SK-N-SH (cell line): ENCODE measurements around the gene LEO1. TPM values are rescaled to one million over a fixed set of nuclear protein-coding genes. Genes with fewer than 3 reads are reported as not detected.

Source experiments
- CTCF ChIA-PET: fragments of 300-600, 350-600 bp; formaldehyde crosslinking; extraction: SDS; loops from one replicate; lab custom pipeline; 2021; lab: Yijun Ruan, JAX
- POLR2A ChIA-PET: fragments of 350-600 bp; sonication (Branson Sonifier 250); formaldehyde crosslinking; extraction: SDS; loops from one replicate; lab custom pipeline; 2020; ENCODE audit warnings: antibody characterized with exemption, inconsistent platforms; lab: Yijun Ruan, JAX
- DNase-seq: peaks from one replicate; pipeline ENCODE4 v3.0.0; 2012
- H2AFZ ChIP-seq: fragments of 200-600 bp; sonication (generic); 2 replicates; pipeline ENCODE4 v1.8.1; 2016; ENCODE audit warnings: antibody characterized with exemption, mild to moderate bottlenecking, low read depth
- H3F3A ChIP-seq: fragments of 200-600 bp; sonication (generic); replicated peaks from 2 replicates; pipeline ENCODE3; 2016; ENCODE audit warnings: antibody characterized with exemption, mild to moderate bottlenecking; ENCODE audit not compliant: insufficient read depth
- H3K27ac ChIP-seq, 2 experiments: fragments of 200-500 bp in 1 of 2; fragments of 200-600 bp in 1 of 2; sonication (Bioruptor generic) in 1 of 2; sonication (generic), shearing (Covaris generic) in 1 of 2; 2 replicates each; pipeline versions ENCODE4 v1.5.1 to v1.6.1; 2014 to 2016; ENCODE audit warnings: low read depth in 2 of 2, inconsistent platforms in 1 of 2, low read length in 1 of 2, mild to moderate bottlenecking in 1 of 2, mixed read lengths in 1 of 2
- H3K27me3 ChIP-seq: fragments of 200-600 bp; sonication (generic), shearing (Covaris generic); 2 replicates; pipeline ENCODE4 v1.6.1; 2016; ENCODE audit warnings: mixed run types; ENCODE audit not compliant: insufficient read depth
- H3K36me3 ChIP-seq, 2 experiments: fragments of 200-500 bp in 1 of 2; fragments of 200-600 bp in 1 of 2; sonication (Bioruptor generic) in 1 of 2; sonication (generic) in 1 of 2; replicated peaks in 1 of 2; 2 replicates each; pipeline versions ENCODE3 to v1.5.1; 2014 to 2016; ENCODE audit warnings: low read length in 1 of 2, mild to moderate bottlenecking in 1 of 2; ENCODE audit not compliant: insufficient read depth in 2 of 2, control insufficient read depth in 1 of 2
- H3K4me1 ChIP-seq, 2 experiments: fragments of 200-500 bp in 1 of 2; fragments of 200-600 bp in 1 of 2; sonication (Bioruptor generic) in 1 of 2; sonication (generic), shearing (Covaris generic) in 1 of 2; 2 replicates each; pipeline versions ENCODE4 v1.5.1 to v1.6.1; 2014 to 2016; ENCODE audit warnings: low read depth in 1 of 2, low read length in 1 of 2, mixed run types in 1 of 2; ENCODE audit not compliant: insufficient read depth in 2 of 2, control insufficient read depth in 1 of 2
- H3K4me2 ChIP-seq: fragments of 200-600 bp; sonication (generic), shearing (Covaris generic); 2 replicates; pipeline ENCODE4 v1.6.1; 2017; ENCODE audit warnings: mixed run types
- H3K4me3 ChIP-seq, 2 experiments: fragments of 200-500 bp in 1 of 2; fragments of 200-600 bp in 1 of 2; sonication (Bioruptor generic) in 1 of 2; sonication (generic), shearing (Covaris generic) in 1 of 2; 2 replicates each; pipeline versions ENCODE4 v1.5.1 to v1.8.1; 2014 to 2016; ENCODE audit warnings: low read depth in 2 of 2, inconsistent platforms in 1 of 2, low read length in 1 of 2, mild to moderate bottlenecking in 1 of 2, mixed read lengths in 1 of 2, moderate library complexity in 1 of 2
- H3K79me2 ChIP-seq: fragments of 200-600 bp; sonication (generic); 2 replicates; pipeline ENCODE4 v1.8.1; 2017; ENCODE audit warnings: mild to moderate bottlenecking; ENCODE audit not compliant: insufficient read depth
- H3K9ac ChIP-seq: fragments of 200-600 bp; sonication (generic); 2 replicates; pipeline ENCODE4 v1.6.1; 2017; ENCODE audit warnings: mixed run types
- H3K9me2 ChIP-seq: fragments of 200-600 bp; sonication (generic); 2 replicates; pipeline ENCODE4 v1.6.1; 2017; ENCODE audit warnings: mixed run types
- H3K9me3 ChIP-seq: fragments of 200-600 bp; sonication (generic); 2 replicates; pipeline ENCODE4 v1.6.1; 2017; ENCODE audit warnings: mixed run types, mild to moderate bottlenecking, moderate library complexity
- H4K20me1 ChIP-seq: fragments of 200-600 bp; sonication (generic); 2 replicates; pipeline ENCODE4 v1.6.1; 2017; ENCODE audit warnings: mild to moderate bottlenecking, mixed run types; ENCODE audit not compliant: insufficient read depth
- CHD2 ChIP-seq: fragments of 150-350 bp; IDR thresholded peaks from 2 replicates; pipeline ENCODE4 v1.6.1; 2018; ENCODE audit warnings: low read length; ENCODE audit not compliant: partially characterized antibody
- CTCF ChIP-seq: fragments of 200-600 bp; sonication (generic); IDR thresholded peaks from 2 replicates; pipeline ENCODE4 v1.6.1; 2017; ENCODE audit warnings: antibody characterized with exemption, mild to moderate bottlenecking, moderate library complexity
- ELF1 ChIP-seq: IDR thresholded peaks from 2 replicates; pipeline ENCODE4 v1.4.0; 2012
- EP300 ChIP-seq, 2 experiments: IDR thresholded peaks; 2 replicates each; pipeline versions ENCODE4 v1.4.0 to v1.6.1; 2012; ENCODE audit warnings: borderline replicate concordance in 1 of 2, low read depth in 1 of 2, low read length in 1 of 2
- FOSL2 ChIP-seq: IDR thresholded peaks from 2 replicates; pipeline ENCODE4 v1.4.0; 2012; ENCODE audit warnings: low read depth, mild to moderate bottlenecking, moderate library complexity, borderline replicate concordance
- GABPA ChIP-seq: IDR thresholded peaks from 2 replicates; pipeline ENCODE4 v1.4.0; 2012; ENCODE audit warnings: low read depth, mild to moderate bottlenecking
- GATA2 ChIP-seq: sonication (generic); formaldehyde crosslinking; IDR thresholded peaks from 2 replicates; pipeline ENCODE4 v1.5.0; 2020; ENCODE audit warnings: mild to moderate bottlenecking, missing genetic modification reagents
- MEF2A ChIP-seq: IDR thresholded peaks from 2 replicates; pipeline ENCODE4 v1.4.0; 2012; ENCODE audit warnings: low read depth, borderline replicate concordance
- NFIC ChIP-seq: IDR thresholded peaks from 2 replicates; pipeline ENCODE4 v1.4.0; 2012; ENCODE audit warnings: borderline replicate concordance
- NRF1 ChIP-seq: IDR thresholded peaks from 2 replicates; pipeline ENCODE4 v1.6.1; 2012; ENCODE audit warnings: low read depth, mild to moderate bottlenecking, low read length
- RFX5 ChIP-seq: IDR thresholded peaks from 2 replicates; pipeline ENCODE4 v1.6.1; 2012; ENCODE audit warnings: mild to moderate bottlenecking, improper control_type of control experiment, low read length
- RXRA ChIP-seq: IDR thresholded peaks from 2 replicates; pipeline ENCODE4 v1.4.0; 2012; ENCODE audit warnings: low read depth, mild to moderate bottlenecking, borderline replicate concordance
- SIN3A ChIP-seq: IDR thresholded peaks from 2 replicates; pipeline ENCODE4 v1.6.1; 2012; ENCODE audit warnings: low read depth, mild to moderate bottlenecking, low read length, moderate library complexity, borderline replicate concordance
- SMC3 ChIP-seq: IDR thresholded peaks from 2 replicates; pipeline ENCODE4 v1.6.1; 2012; ENCODE audit warnings: low read depth, low read length, improper control_type of control experiment
- TAF1 ChIP-seq: IDR thresholded peaks from 2 replicates; pipeline ENCODE4 v1.6.1; 2012; ENCODE audit warnings: low read depth, mild to moderate bottlenecking, low read length, moderate library complexity, borderline replicate concordance
- TCF12 ChIP-seq: IDR thresholded peaks from 2 replicates; pipeline ENCODE4 v1.4.0; 2012
- USF2 ChIP-seq: fragments of 150-350 bp; IDR thresholded peaks from 2 replicates; pipeline ENCODE4 v1.6.1; 2017; ENCODE audit warnings: antibody characterized with exemption, low read length, low read depth, borderline replicate concordance
- WGBS: methylation state at CpG from one replicate; pipeline ENCODE4 v1.1.6; 2017; ENCODE audit warnings: low lambda C conversion rate; 5-methylcytosine and 5-hydroxymethylcytosine counted together
- polyA plus RNA-seq, 3 experiments: library from polyadenylated mRNA; depleted of rRNA; stranded (reverse); fragments of >200 nt; gene quantifications; 2 replicates each; pipeline ENCODE4 v1.2.3, GENCODE V29; 2012
- TF ChIP-seq, protein P1 (sequence below): IDR thresholded peaks from 2 replicates; pipeline ENCODE4 v1.4.0; 2012; ENCODE audit warnings: low read depth, borderline replicate concordance
- TF ChIP-seq, protein P2 (sequence below): IDR thresholded peaks from 2 replicates; pipeline ENCODE4 v1.4.0; 2012; ENCODE audit warnings: low read depth
- TF ChIP-seq, protein P3 (sequence below): IDR thresholded peaks from 2 replicates; pipeline ENCODE4 v1.4.0; 2012; ENCODE audit warnings: low read depth, borderline replicate concordance

The LEO1 gene
- polyA plus RNA-seq, 1 of the 3 experiments (the other 2 are of a cell fraction) = 6.7 TPM

DNA sequence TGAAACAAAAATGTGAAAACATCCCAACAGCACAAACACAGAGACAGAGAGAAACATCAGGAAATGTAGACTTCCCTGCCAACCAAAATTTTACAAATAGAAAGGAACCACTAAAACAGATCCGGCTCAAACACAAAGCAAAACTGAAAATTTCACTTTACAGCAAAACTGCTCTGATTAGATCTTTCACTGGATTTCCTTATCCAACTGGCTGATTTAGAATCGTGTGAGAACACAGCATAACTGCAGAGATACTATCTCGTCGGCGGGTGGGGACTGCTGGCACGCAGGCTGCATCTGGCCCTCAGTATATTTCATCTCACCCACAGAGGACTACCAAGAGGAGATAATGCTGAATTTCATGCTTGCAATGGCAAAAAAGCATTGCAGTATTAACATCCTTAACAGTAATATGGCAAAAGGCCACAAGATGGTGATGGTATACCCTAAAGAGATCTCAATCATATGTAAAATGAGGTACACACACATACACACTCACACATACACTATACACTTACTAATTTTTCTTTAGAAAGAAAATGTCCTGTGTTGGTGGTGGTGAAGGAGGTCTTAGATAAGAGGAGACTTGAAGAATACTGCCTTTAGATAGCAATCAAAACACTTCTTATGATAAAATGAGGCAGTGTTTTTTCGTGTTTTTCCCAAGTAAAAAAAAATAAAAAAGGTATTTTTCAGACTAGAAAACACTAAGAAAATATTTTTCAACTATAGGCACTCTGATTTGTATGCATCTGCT is 10.6 kb upstream of the LEO1 start (continued):
- TF ChIP-seq CTCF = peak; percentile 75
- peak; percentile 5; the same call in 1 of the 2 replicates for TF ChIP-seq FOSL2
- peak; percentile 59 for TF ChIP-seq SMC3
- TF ChIP-seq, protein P1, sequence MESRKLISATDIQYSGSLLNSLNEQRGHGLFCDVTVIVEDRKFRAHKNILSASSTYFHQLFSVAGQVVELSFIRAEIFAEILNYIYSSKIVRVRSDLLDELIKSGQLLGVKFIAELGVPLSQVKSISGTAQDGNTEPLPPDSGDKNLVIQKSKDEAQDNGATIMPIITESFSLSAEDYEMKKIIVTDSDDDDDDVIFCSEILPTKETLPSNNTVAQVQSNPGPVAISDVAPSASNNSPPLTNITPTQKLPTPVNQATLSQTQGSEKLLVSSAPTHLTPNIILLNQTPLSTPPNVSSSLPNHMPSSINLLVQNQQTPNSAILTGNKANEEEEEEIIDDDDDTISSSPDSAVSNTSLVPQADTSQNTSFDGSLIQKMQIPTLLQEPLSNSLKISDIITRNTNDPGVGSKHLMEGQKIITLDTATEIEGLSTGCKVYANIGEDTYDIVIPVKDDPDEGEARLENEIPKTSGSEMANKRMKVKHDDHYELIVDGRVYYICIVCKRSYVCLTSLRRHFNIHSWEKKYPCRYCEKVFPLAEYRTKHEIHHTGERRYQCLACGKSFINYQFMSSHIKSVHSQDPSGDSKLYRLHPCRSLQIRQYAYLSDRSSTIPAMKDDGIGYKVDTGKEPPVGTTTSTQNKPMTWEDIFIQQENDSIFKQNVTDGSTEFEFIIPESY = no peak
- TF ChIP-seq RFX5 = no peak
- TF ChIP-seq TAF1 = no peak
- TF ChIP-seq, all 33 proteins: peak for 13

DNA sequence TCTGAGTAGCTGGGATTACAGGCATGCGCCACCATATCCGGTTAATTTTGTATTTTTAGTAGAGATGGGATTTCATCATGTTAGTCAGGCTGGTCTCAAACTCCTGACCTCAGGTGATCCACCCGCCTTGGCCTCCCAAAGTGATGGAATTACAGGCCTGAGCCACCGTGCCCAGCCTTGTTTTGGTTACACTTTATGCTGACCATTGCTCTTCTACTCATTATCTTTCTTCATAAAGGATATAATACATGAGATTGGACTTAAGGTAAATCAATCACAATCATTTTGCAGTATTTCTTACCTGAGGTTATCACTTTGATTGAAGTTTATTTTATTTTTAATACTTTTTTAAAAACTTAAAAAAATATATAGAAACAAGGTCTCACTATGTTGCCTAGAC is 2.2 kb upstream of the LEO1 start:
- WGBS = 90% methylated on average over 4 of the region's 4 CpGs
- CTCF ChIA-PET = interaction anchor here (0.5 kb wide), 1 partner anchor 245 kb away, joined by 3 read pairs; no protein-coding TSS in a partner anchor
- no peaks in the 10 kb centered on the region for H3K9me3 ChIP-seq
- H3K4me3 ChIP-seq = no peak overlapping the region
- peaks cover 0 to 4% of the 10 kb centered on the region in 2 experiments for H3K36me3 ChIP-seq
- no peak overlapping the region for H3K4me2 ChIP-seq
- H3K27me3 ChIP-seq = no peaks in the 10 kb centered on the region
- peaks cover 11% of the 10 kb centered on the region; the same call in 1 of the 2 replicates for H4K20me1 ChIP-seq
- H2AFZ ChIP-seq = no peak overlapping the region
- H3K9me2 ChIP-seq = no peaks in the 10 kb centered on the region
- no peak overlapping the region for H3K9ac ChIP-seq
- H3K4me1 ChIP-seq = peaks cover 0 to 5% of the 10 kb centered on the region in 2 experiments; a peak in 2 of 4 replicates
- DNase-seq = no peak
- POLR2A ChIA-PET = no interaction called here
- TF ChIP-seq TCF12 (no peak), GATA2 (no peak), SMC3 (no peak), NFIC (no peak), GABPA (no peak), ELF1 (no peak)
- TF ChIP-seq, all 33 proteins: peak for 0
- H3F3A ChIP-seq = peaks cover 25% of the 10 kb centered on the region
- peaks cover 40% of the 10 kb centered on the region for H3K79me2 ChIP-seq
- H3K27ac ChIP-seq = no peak overlapping the region

GRCh38 chr15:51973220-51973619 is 1.6 kb upstream of the LEO1 start:
- Histone ChIP-seq H3K4me2 (no peak overlapping the region), H3K36me3 (peaks cover 0 to 4% of the 10 kb centered on the region in 2 experiments)
- TF ChIP-seq, protein P2, sequence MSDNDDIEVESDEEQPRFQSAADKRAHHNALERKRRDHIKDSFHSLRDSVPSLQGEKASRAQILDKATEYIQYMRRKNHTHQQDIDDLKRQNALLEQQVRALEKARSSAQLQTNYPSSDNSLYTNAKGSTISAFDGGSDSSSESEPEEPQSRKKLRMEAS = no peak
- TF ChIP-seq NRF1 = no peak
- no peak for TF ChIP-seq USF2
- no peak for TF ChIP-seq MEF2A
- TF ChIP-seq SMC3 = no peak
- TF ChIP-seq SIN3A = no peak
- TF ChIP-seq ELF1 = no peak
- TF ChIP-seq CHD2 = no peak
- no peak for TF ChIP-seq EP300 (IDR thresholded peaks at IDR 0.05; ENCODE audit: borderline replicate concordance in 1 of 2, low read depth in 1 of 2, low read length in 1 of 2)
- TF ChIP-seq GABPA = no peak
- TF ChIP-seq, protein P3, sequence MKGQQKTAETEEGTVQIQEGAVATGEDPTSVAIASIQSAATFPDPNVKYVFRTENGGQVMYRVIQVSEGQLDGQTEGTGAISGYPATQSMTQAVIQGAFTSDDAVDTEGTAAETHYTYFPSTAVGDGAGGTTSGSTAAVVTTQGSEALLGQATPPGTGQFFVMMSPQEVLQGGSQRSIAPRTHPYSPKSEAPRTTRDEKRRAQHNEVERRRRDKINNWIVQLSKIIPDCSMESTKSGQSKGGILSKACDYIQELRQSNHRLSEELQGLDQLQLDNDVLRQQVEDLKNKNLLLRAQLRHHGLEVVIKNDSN = no peak
- TF ChIP-seq RXRA = no peak
- no peak for TF ChIP-seq NFIC

More at GRCh38 chr15:51973220-51973619, 1.6 kb upstream of the LEO1 start:
- H3K27ac ChIP-seq = no peak overlapping the region
- no peak overlapping the region for H3K9ac ChIP-seq
- peaks cover 25% of the 10 kb centered on the region for H3F3A ChIP-seq
- no peak for DNase-seq
- H3K4me3 ChIP-seq = no peak overlapping the region
- peaks cover 46% of the 10 kb centered on the region for H3K79me2 ChIP-seq
- H4K20me1 ChIP-seq = peaks cover 11% of the 10 kb centered on the region; the same call in 1 of the 2 replicates
- 83% methylated on average over 5 of the region's 5 CpGs for WGBS
- no peaks in the 10 kb centered on the region for H3K9me2 ChIP-seq
- no peak overlapping the region for H2AFZ ChIP-seq
- peaks cover 0 to 5% of the 10 kb centered on the region in 2 experiments; a peak in 2 of 4 replicates for H3K4me1 ChIP-seq
- POLR2A ChIA-PET = no interaction called here
- H3K27me3 ChIP-seq = no peaks in the 10 kb centered on the region
- H3K9me3 ChIP-seq = no peaks in the 10 kb centered on the region
- CTCF ChIA-PET = no interaction called here
